Loucy (cell line): ENCODE results near the gene ADAMTS20.

ENCODE experiments used
- H2AFZ ChIP-seq: fragments of 200-600 bp; sonication (generic); 2 replicates; pipeline ENCODE4 v1.6.0; 2016; ENCODE audit warnings: antibody characterized with exemption, mild to moderate bottlenecking, low read length, moderate library complexity
- H3F3A ChIP-seq: fragments of 200-600 bp; 2 replicates; pipeline ENCODE4 v1.6.0; 2016; ENCODE audit warnings: antibody characterized with exemption, low read depth, mild to moderate bottlenecking
- H3K27me3 ChIP-seq: fragments of 200-600 bp; sonication (generic); 2 replicates; pipeline ENCODE4 v1.6.1; 2014; ENCODE audit warnings: low read length, mild to moderate bottlenecking; ENCODE audit not compliant: insufficient read depth, poor library complexity, severe bottlenecking
- H3K36me3 ChIP-seq: fragments of 200-600 bp; sonication (generic); 2 replicates; pipeline ENCODE4 v1.6.1; 2016; ENCODE audit warnings: low read length; ENCODE audit not compliant: insufficient read depth
- H3K4me1 ChIP-seq: fragments of 200-600 bp; sonication (generic); 2 replicates; pipeline ENCODE4 v1.5.1; 2014; ENCODE audit warnings: low read length, mild to moderate bottlenecking; ENCODE audit not compliant: insufficient read depth, poor library complexity, severe bottlenecking
- H3K4me2 ChIP-seq: fragments of 200-600 bp; sonication (generic); 2 replicates; pipeline ENCODE4 v1.6.0; 2014; ENCODE audit warnings: antibody characterized with exemption, low read length, low read depth, mild to moderate bottlenecking; ENCODE audit not compliant: poor library complexity, severe bottlenecking
- H3K4me3 ChIP-seq: fragments of 200-600 bp; sonication (generic); 2 replicates; pipeline ENCODE4 v1.5.1; 2014; ENCODE audit warnings: low read length, mild to moderate bottlenecking, mixed read lengths; ENCODE audit not compliant: poor library complexity, severe bottlenecking
- H3K79me2 ChIP-seq: fragments of 200-600 bp; sonication (generic); 2 replicates; pipeline ENCODE4 v1.6.1; 2014; ENCODE audit warnings: low read length; ENCODE audit not compliant: insufficient read depth
- H3K9ac ChIP-seq: fragments of 200-600 bp; sonication (generic); 2 replicates; pipeline ENCODE4 v1.6.0; 2014; ENCODE audit warnings: mild to moderate bottlenecking, low read depth, low read length, moderate library complexity; ENCODE audit not compliant: poor library complexity, severe bottlenecking
- H3K9me2 ChIP-seq: fragments of 200-600 bp; sonication (generic); replicated peaks from 2 replicates; pipeline ENCODE4 v1.6.1; 2016; ENCODE audit warnings: low read depth, low read length, mixed read lengths
- H3K9me3 ChIP-seq: fragments of 200-600 bp; sonication (generic); 2 replicates; pipeline ENCODE4 v1.6.1; 2014; ENCODE audit warnings: mild to moderate bottlenecking, antibody characterized with exemption, low read length, low read depth; ENCODE audit not compliant: insufficient read depth
- H4K20me1 ChIP-seq: fragments of 200-600 bp; sonication (generic); 2 replicates; pipeline ENCODE4 v1.6.0; 2014; ENCODE audit warnings: antibody characterized with exemption, low read length, mild to moderate bottlenecking; ENCODE audit not compliant: insufficient read depth, poor library complexity, severe bottlenecking
- EZH2phosphoT487 ChIP-seq: fragments of 200-600 bp; IDR thresholded peaks from 2 replicates; pipeline ENCODE4 v1.6.1; 2018; ENCODE audit warnings: antibody characterized with exemption, mild to moderate bottlenecking, moderate library complexity, borderline replicate concordance
- TF ChIP-seq, protein P1 (sequence below): fragments of 200-600 bp; sonication (generic); conservative IDR thresholded peaks from 2 replicates; pipeline ENCODE4 v1.5.1; 2014; ENCODE audit warnings: mild to moderate bottlenecking, antibody characterized with exemption, low read length

ADAMTS20 gene

GRCh38 chr12:43579206-43579605, 27.2 kb upstream of the ADAMTS20 start:
- H4K20me1 ChIP-seq, result no peaks in the 10 kb centered on the region
- H2AFZ ChIP-seq, result no peak overlapping the region
- no peaks in the 10 kb centered on the region for H3F3A ChIP-seq
- H3K4me3 ChIP-seq, result no peak overlapping the region
- no peaks in the 10 kb centered on the region for H3K79me2 ChIP-seq
- no peaks in the 10 kb centered on the region for H3K27me3 ChIP-seq
- H3K9ac ChIP-seq, result no peak overlapping the region
- H3K4me1 ChIP-seq, result no peaks in the 10 kb centered on the region
- no peaks in the 10 kb centered on the region for H3K9me3 ChIP-seq
- H3K9me2 ChIP-seq, result no peaks in the 10 kb centered on the region
- no peaks in the 10 kb centered on the region for H3K36me3 ChIP-seq
- H3K4me2 ChIP-seq, result no peak overlapping the region
- TF ChIP-seq EZH2phosphoT487, result no peak
- TF ChIP-seq, protein P1, sequence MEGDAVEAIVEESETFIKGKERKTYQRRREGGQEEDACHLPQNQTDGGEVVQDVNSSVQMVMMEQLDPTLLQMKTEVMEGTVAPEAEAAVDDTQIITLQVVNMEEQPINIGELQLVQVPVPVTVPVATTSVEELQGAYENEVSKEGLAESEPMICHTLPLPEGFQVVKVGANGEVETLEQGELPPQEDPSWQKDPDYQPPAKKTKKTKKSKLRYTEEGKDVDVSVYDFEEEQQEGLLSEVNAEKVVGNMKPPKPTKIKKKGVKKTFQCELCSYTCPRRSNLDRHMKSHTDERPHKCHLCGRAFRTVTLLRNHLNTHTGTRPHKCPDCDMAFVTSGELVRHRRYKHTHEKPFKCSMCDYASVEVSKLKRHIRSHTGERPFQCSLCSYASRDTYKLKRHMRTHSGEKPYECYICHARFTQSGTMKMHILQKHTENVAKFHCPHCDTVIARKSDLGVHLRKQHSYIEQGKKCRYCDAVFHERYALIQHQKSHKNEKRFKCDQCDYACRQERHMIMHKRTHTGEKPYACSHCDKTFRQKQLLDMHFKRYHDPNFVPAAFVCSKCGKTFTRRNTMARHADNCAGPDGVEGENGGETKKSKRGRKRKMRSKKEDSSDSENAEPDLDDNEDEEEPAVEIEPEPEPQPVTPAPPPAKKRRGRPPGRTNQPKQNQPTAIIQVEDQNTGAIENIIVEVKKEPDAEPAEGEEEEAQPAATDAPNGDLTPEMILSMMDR, result no peak

GRCh38 chr12:43578782-43579181, 26.8 kb upstream of the ADAMTS20 start:
- Histone ChIP-seq H3K9me3 (no peaks in the 10 kb centered on the region), H3K4me3 (no peak overlapping the region), H3K9ac (no peak overlapping the region), H4K20me1 (no peaks in the 10 kb centered on the region), H3K9me2 (no peaks in the 10 kb centered on the region), H3K36me3 (no peaks in the 10 kb centered on the region), H3F3A (no peaks in the 10 kb centered on the region), H2AFZ (no peak overlapping the region), H3K27me3 (no peaks in the 10 kb centered on the region), H3K4me1 (no peaks in the 10 kb centered on the region), H3K79me2 (no peaks in the 10 kb centered on the region), H3K4me2 (no peak overlapping the region)
- TF ChIP-seq, protein P1, result no peak
- no peak for TF ChIP-seq EZH2phosphoT487

GRCh38 chr12:43577381-43577780, 25.4 kb upstream of the ADAMTS20 start:
- no peaks in the 10 kb centered on the region for H3K36me3 ChIP-seq
- no peaks in the 10 kb centered on the region for H3F3A ChIP-seq
- no peak overlapping the region for H2AFZ ChIP-seq
- no peaks in the 10 kb centered on the region for H3K9me2 ChIP-seq
- TF ChIP-seq, protein P1, result no peak
- no peak for TF ChIP-seq EZH2phosphoT487
- H3K27me3 ChIP-seq, result no peaks in the 10 kb centered on the region
- H4K20me1 ChIP-seq, result no peaks in the 10 kb centered on the region
- H3K79me2 ChIP-seq, result no peaks in the 10 kb centered on the region
- H3K9me3 ChIP-seq, result no peaks in the 10 kb centered on the region
- no peak overlapping the region for H3K9ac ChIP-seq
- H3K4me1 ChIP-seq, result no peaks in the 10 kb centered on the region
- no peak overlapping the region for H3K4me3 ChIP-seq
- H3K4me2 ChIP-seq, result no peak overlapping the region
